Stomach (tissue), 9 donors: ENCODE measurements around the gene MYOM1. TPM values are rescaled to one million over a fixed set of nuclear protein-coding genes. Genes with fewer than 3 reads are reported as not detected.
"Not testable (repeated sequence)": the region's sequence is repeated elsewhere in the genome, so short reads cannot be mapped to it uniquely, and the experiment has no call there.

Source experiments
- DNase-seq, 2 donors: peaks; one replicate each; pipeline versions ENCODE4 v3.0.0 to v3.0.0-alpha.2; 2013 to 2019
- H3K27ac ChIP-seq, 5 donors: fragments of 200-600 bp in 4 of 5; sonication (generic) in 4 of 5; one replicate each; pipeline ENCODE4 v1.5.1; 2013 to 2019; ENCODE audit warnings: mild to moderate bottlenecking in 1 of 5, moderate library complexity in 1 of 5
- H3K27me3 ChIP-seq, 3 donors: fragments of 200-600 bp; sonication (generic); one replicate each; pipeline ENCODE4 v1.5.1; 2017 to 2019; ENCODE audit warnings: mixed run types in 1 of 3
- H3K36me3 ChIP-seq, 4 donors: fragments of 200-600 bp; sonication (generic); 1 replicate in 3 of 4; 2 replicates in 1 of 4; pipeline ENCODE4 v1.5.1; 2016 to 2019
- H3K4me1 ChIP-seq, 4 donors: fragments of 200-600 bp; sonication (generic); one replicate each; pipeline ENCODE4 v1.5.1; 2016 to 2019
- H3K4me3 ChIP-seq, 4 donors: fragments of 200-600 bp; sonication (generic) in 3 of 4; one replicate each; pipeline ENCODE4 v1.5.1; 2016 to 2019; ENCODE audit warnings: mild to moderate bottlenecking in 1 of 4
- H3K9me3 ChIP-seq, 4 donors: fragments of 200-600 bp; sonication (generic); one replicate each; pipeline ENCODE4 v1.5.1; 2016 to 2019
- EP300 ChIP-seq: sonication (generic); formaldehyde crosslinking; IDR thresholded peaks from one replicate; pipeline ENCODE4 v1.6.1; 2017; ENCODE audit warnings: antibody characterized with exemption
- POLR2A ChIP-seq, 4 donors: fragments of 450-650 bp; IDR thresholded peaks; one replicate each; pipeline ENCODE4 v1.6.1; 2016; ENCODE audit warnings: antibody characterized with exemption in 4 of 4, control low read depth in 2 of 4, mild to moderate bottlenecking in 1 of 4, moderate library complexity in 1 of 4
- POLR2AphosphoS5 ChIP-seq, 3 donors: sonication (generic); formaldehyde crosslinking; IDR thresholded peaks; one replicate each; pipeline ENCODE4 v1.6.1; 2016; ENCODE audit warnings: antibody characterized with exemption in 3 of 3
- WGBS, 5 donors: extraction: QIAGEN DNeasy Blood & Tissue Kit in 3 of 5; methylation state at CpG; one replicate each; pipeline versions ENCODE4 v1.1.5 to v1.1.7; 2013 to 2018; 5-methylcytosine and 5-hydroxymethylcytosine counted together
- intact Hi-C: fragments of 100-400 bp; cut with DNase I; formaldehyde crosslinking; loops from one replicate; pipeline ENCODE4 v1.15.1; 2023; ENCODE audit warnings: low total_unique reads
- polyA plus RNA-seq, 3 donors: library from polyadenylated mRNA; stranded (reverse); fragments of 200-250 nt; gene quantifications; one replicate each; pipeline ENCODE4 v1.2.3, GENCODE V29; 2013
- total RNA-seq, 5 donors: library from RNA; depleted of rRNA; stranded (reverse); fragments of >200 nt; gene quantifications; one replicate each; pipeline versions ENCODE4 v1.1.0 to v1.2.3, GENCODE V29; 2014 to 2016
- TF ChIP-seq, protein P1 (sequence below), 7 experiments: fragments of 450-650 bp in 4 of 7; fragments of 200-600 bp in 3 of 7; sonication (generic) in 3 of 7; IDR thresholded peaks; one replicate each; pipeline ENCODE4 v1.5.1; 2016 to 2019; ENCODE audit warnings: antibody characterized with exemption in 7 of 7, control low read depth in 2 of 7, mild to moderate bottlenecking in 1 of 7
- donor health status: healthy with polysubstance abuse.
- donor health status: Bipolar disorder and iron deficiency.
- donor health status: healthy.

The MYOM1 gene
- total and polyA plus RNA-seq, 8 donors: 1.2 to 37.9 (median 3.5) TPM

DNA sequence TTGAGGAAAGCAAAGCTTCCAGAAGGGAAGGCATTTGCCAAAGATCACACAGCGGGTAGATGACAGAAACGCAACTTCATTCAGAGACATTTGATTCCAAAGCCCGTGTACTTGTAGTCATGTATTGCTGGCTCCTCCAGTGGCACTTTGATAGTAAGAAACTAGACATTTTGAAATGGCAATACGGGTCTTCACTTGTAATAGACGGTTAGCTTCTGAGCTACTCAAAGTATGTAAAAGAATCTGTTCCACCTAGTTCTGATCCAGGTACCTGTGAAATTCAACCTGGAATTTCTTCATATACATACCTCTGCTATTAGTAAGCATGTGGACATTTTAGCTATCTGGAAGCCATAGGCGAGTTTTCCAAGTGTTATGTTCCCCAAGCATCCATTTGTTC, 1.7 kb upstream of the MYOM1 start:
- H3K4me3 ChIP-seq: no peak overlapping the region
- intact Hi-C loops: no loop called here
- H3K9me3 ChIP-seq: no peaks in the 10 kb centered on the region
- H3K4me1 ChIP-seq: peaks cover 0 to 38% (median 19%) of the 10 kb centered on the region in 4 donors
- 92 to 94% (median 93%) methylated on average over 6 of the region's 6 CpGs for WGBS, 5 donors
- no peak for DNase-seq
- no peaks in the 10 kb centered on the region for H3K27me3 ChIP-seq
- H3K27ac ChIP-seq: no peak overlapping the region
- TF ChIP-seq EP300 (no peak), POLR2A (IDR thresholded peaks at IDR 0.05) (no peak), POLR2AphosphoS5 (IDR thresholded peaks at IDR 0.05) (no peak)
- TF ChIP-seq, protein P1, sequence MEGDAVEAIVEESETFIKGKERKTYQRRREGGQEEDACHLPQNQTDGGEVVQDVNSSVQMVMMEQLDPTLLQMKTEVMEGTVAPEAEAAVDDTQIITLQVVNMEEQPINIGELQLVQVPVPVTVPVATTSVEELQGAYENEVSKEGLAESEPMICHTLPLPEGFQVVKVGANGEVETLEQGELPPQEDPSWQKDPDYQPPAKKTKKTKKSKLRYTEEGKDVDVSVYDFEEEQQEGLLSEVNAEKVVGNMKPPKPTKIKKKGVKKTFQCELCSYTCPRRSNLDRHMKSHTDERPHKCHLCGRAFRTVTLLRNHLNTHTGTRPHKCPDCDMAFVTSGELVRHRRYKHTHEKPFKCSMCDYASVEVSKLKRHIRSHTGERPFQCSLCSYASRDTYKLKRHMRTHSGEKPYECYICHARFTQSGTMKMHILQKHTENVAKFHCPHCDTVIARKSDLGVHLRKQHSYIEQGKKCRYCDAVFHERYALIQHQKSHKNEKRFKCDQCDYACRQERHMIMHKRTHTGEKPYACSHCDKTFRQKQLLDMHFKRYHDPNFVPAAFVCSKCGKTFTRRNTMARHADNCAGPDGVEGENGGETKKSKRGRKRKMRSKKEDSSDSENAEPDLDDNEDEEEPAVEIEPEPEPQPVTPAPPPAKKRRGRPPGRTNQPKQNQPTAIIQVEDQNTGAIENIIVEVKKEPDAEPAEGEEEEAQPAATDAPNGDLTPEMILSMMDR (IDR thresholded peaks at IDR 0.05): no peak
- no peaks in the 10 kb centered on the region for H3K36me3 ChIP-seq

GRCh38 chr18:3220868-3221267, 1.1 kb upstream of the MYOM1 start:
- peak overlapping the region in 1 of 5 donors; percentile 78 for H3K27ac ChIP-seq
- intact Hi-C loops, DNase-seq, H3K27me3 ChIP-seq, H3K36me3 ChIP-seq, H3K9me3 ChIP-seq, H3K4me3 ChIP-seq: not testable (repeated sequence)
- H3K4me1 ChIP-seq: peaks cover 0 to 38% (median 19%) of the 10 kb centered on the region in 4 donors
- 88 to 96% (median 93%) methylated on average over 4 of the region's 4 CpGs for WGBS, 5 donors

GRCh38 chr18:3219241-3219630, 532 bp downstream of the MYOM1 start:
- Histone ChIP-seq H3K9me3 (no peaks in the 10 kb centered on the region), H3K4me3 (peak overlapping the region in 3 of 4 donors; percentile 12 to 24 (median 17)), H3K27me3 (no peaks in the 10 kb centered on the region), H3K4me1 (peaks cover 0 to 38% (median 20%) of the 10 kb centered on the region in 4 donors), H3K36me3 (peaks cover 0 to 12% (median 5%) of the 10 kb centered on the region in 4 donors), H3K27ac (peak overlapping the region in 4 of 5 donors; percentile 38 to 78 (median 70))
- 77 to 84% (median 80%) methylated on average over 8 of the region's 8 CpGs for WGBS, 5 donors
- no peak for DNase-seq
- no peak for TF ChIP-seq POLR2AphosphoS5 (IDR thresholded peaks at IDR 0.05)
- TF ChIP-seq, protein P1 (IDR thresholded peaks at IDR 0.05): no peak
- TF ChIP-seq POLR2A (IDR thresholded peaks at IDR 0.05): no peak
- TF ChIP-seq EP300: no peak
- intact Hi-C loops: no loop called here

GRCh38 chr18:3218819-3219218, 949 bp downstream of the MYOM1 start:
- H3K9me3 ChIP-seq: no peaks in the 10 kb centered on the region
- TF ChIP-seq POLR2A (IDR thresholded peaks at IDR 0.05) (no peak), EP300 (no peak), POLR2AphosphoS5 (IDR thresholded peaks at IDR 0.05) (no peak)
- TF ChIP-seq, protein P1 (IDR thresholded peaks at IDR 0.05): no peak
- H3K27me3 ChIP-seq: no peaks in the 10 kb centered on the region
- WGBS, 5 donors: 71 to 94% (median 80%) methylated on average over 2 of the region's 2 CpGs
- intact Hi-C loops: no loop called here
- peak overlapping the region in 3 of 4 donors; percentile 12 to 24 (median 17) for H3K4me3 ChIP-seq
- H3K27ac ChIP-seq: peak overlapping the region in 4 of 5 donors; percentile 38 to 78 (median 74)
- H3K4me1 ChIP-seq: peaks cover 0 to 40% (median 21%) of the 10 kb centered on the region in 4 donors
- DNase-seq: peak in 1 of 2 donors; percentile 25
- H3K36me3 ChIP-seq: peaks cover 0 to 12% (median 5%) of the 10 kb centered on the region in 4 donors

DNA sequence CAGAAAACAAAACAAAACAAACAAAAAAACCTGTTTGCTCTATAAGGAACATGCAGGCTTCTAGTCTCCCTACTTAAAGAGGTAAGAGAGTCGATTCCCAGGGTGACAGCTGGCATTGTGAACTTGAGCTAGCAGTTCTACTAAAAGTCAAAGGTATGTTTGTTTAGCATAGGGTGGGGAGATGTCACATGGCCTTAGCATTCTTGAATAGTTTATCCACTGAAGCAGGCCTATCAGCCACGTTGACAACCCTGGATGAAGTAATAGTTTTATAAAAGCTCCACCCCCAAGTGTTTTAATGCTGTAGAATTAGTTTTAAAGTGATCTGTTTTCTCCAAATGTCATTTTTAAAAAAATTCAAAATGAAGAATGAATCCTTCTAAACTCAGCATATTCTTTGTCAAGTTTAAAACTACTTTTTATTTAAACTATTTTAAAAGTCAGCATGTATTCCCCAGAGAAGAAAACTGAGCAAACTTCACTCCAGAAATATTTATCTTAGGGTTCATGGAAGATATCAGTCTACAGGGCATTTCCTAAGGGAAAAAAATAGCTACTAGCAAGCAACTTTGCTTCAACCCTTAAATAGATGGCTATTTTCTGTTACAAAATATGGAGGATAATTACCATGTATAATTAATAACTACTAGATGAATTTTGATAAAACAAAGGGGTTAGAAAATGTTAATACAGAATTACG, 1.7 kb downstream of the MYOM1 start:
- Histone ChIP-seq H3K9me3 (no peaks in the 10 kb centered on the region), H3K27me3 (no peaks in the 10 kb centered on the region), H3K36me3 (peaks cover 0 to 12% (median 5%) of the 10 kb centered on the region in 4 donors), H3K4me3 (peak overlapping the region in 1 of 4 donors; percentile 24), H3K4me1 (peaks cover 0 to 47% (median 25%) of the 10 kb centered on the region in 4 donors), H3K27ac (peak overlapping the region in 4 of 5 donors; percentile 38 to 78 (median 74))
- intact Hi-C loops: no loop called here
- TF ChIP-seq EP300 (no peak), POLR2AphosphoS5 (IDR thresholded peaks at IDR 0.05) (peak in 2 of 3 donors; percentile 67 to 70), POLR2A (IDR thresholded peaks at IDR 0.05) (no peak)
- TF ChIP-seq, protein P1 (IDR thresholded peaks at IDR 0.05): no peak
- 24 to 36% (median 32%) methylated on average over 3 of the region's 3 CpGs for WGBS, 5 donors
- DNase-seq: peak; percentile 41 to 93
